Measurements from ENCODE around the gene TNNT2.

The TNNT2 gene

GRCh38 chr1:201397675-201398074, 20.2 kb upstream of the TNNT2 start:
- Histone ChIP-seq H3K4me3 (no peak overlapping the region), H3K36me3 (replicated peaks) (no peaks in the 10 kb centered on the region), H3K27me3 (ENCODE audit: low read depth) (peaks cover 51% of the 10 kb centered on the region), H3K9me3 (no peaks in the 10 kb centered on the region), H3K4me1 (no peaks in the 10 kb centered on the region)
- DNase-seq (ENCODE audit: low spot score in 2 of 2): no peak
- in situ Hi-C loops (cut with MboI; ENCODE audit: low sequenced_read_pairs): no loop called here

- DNase-seq (ENCODE audit: low spot score in 2 of 2): no peak
- Histone ChIP-seq H3K27me3 (ENCODE audit: low read depth) (peaks cover 44% of the 10 kb centered on the region), H3K36me3 (replicated peaks) (no peaks in the 10 kb centered on the region), H3K4me3 (no peak overlapping the region), H3K4me1 (no peaks in the 10 kb centered on the region), H3K9me3 (no peaks in the 10 kb centered on the region)
- in situ Hi-C loops (cut with MboI; ENCODE audit: low sequenced_read_pairs): no loop called here
Measured at GRCh38 chr1:201396861-201397464, 19.5 kb upstream of the TNNT2 start.

- H3K27me3 ChIP-seq (ENCODE audit: low read depth): peaks cover 33% of the 10 kb centered on the region
- in situ Hi-C loops (cut with MboI; ENCODE audit: low sequenced_read_pairs): no loop called here
- H3K9me3 ChIP-seq: no peaks in the 10 kb centered on the region
- no peaks in the 10 kb centered on the region for H3K4me1 ChIP-seq
- no peak for DNase-seq (ENCODE audit: low spot score in 2 of 2)
- H3K36me3 ChIP-seq (replicated peaks): no peaks in the 10 kb centered on the region
- H3K4me3 ChIP-seq: no peak overlapping the region
Measured at GRCh38 chr1:201395936-201396335, 18.5 kb upstream of the TNNT2 start.

GRCh38 chr1:201394591-201394990, 17.1 kb upstream of the TNNT2 start:
- Histone ChIP-seq H3K4me1 (no peaks in the 10 kb centered on the region), H3K4me3 (no peak overlapping the region), H3K9me3 (no peaks in the 10 kb centered on the region), H3K27me3 (ENCODE audit: low read depth) (peaks cover 20% of the 10 kb centered on the region), H3K36me3 (replicated peaks) (no peaks in the 10 kb centered on the region)
- in situ Hi-C loops (cut with MboI; ENCODE audit: low sequenced_read_pairs): no loop called here
- DNase-seq (ENCODE audit: low spot score in 2 of 2): no peak

GRCh38 chr1:201393076-201393475, 15.6 kb upstream of the TNNT2 start:
- Histone ChIP-seq H3K4me3 (no peak overlapping the region), H3K36me3 (replicated peaks) (no peaks in the 10 kb centered on the region), H3K27me3 (ENCODE audit: low read depth) (peaks cover 5% of the 10 kb centered on the region), H3K9me3 (no peaks in the 10 kb centered on the region), H3K4me1 (no peaks in the 10 kb centered on the region)
- no peak for DNase-seq (ENCODE audit: low spot score in 2 of 2)
- in situ Hi-C loops (cut with MboI; ENCODE audit: low sequenced_read_pairs): no loop called here

GRCh38 chr1:201391651-201392511, 14.4 kb upstream of the TNNT2 start:
- Histone ChIP-seq H3K4me1 (no peaks in the 10 kb centered on the region), H3K27me3 (ENCODE audit: low read depth) (peaks cover 5% of the 10 kb centered on the region; the same call in 1 of the 2 replicates), H3K4me3 (no peak overlapping the region), H3K9me3 (no peaks in the 10 kb centered on the region), H3K36me3 (replicated peaks) (no peaks in the 10 kb centered on the region)
- DNase-seq (ENCODE audit: low spot score in 2 of 2): no peak
- in situ Hi-C loops (cut with MboI; ENCODE audit: low sequenced_read_pairs): no loop called here

GRCh38 chr1:201391225-201391624, 13.7 kb upstream of the TNNT2 start:
- DNase-seq (ENCODE audit: low spot score in 2 of 2): no peak
- Histone ChIP-seq H3K4me1 (no peaks in the 10 kb centered on the region), H3K27me3 (ENCODE audit: low read depth) (peaks cover 5% of the 10 kb centered on the region; the same call in 1 of the 2 replicates), H3K9me3 (no peaks in the 10 kb centered on the region), H3K4me3 (no peak overlapping the region), H3K36me3 (replicated peaks) (no peaks in the 10 kb centered on the region)
- in situ Hi-C loops (cut with MboI; ENCODE audit: low sequenced_read_pairs): no loop called here

GRCh38 chr1:201389051-201389450, 11.6 kb upstream of the TNNT2 start:
- Histone ChIP-seq H3K27me3 (ENCODE audit: low read depth) (peaks cover 9% of the 10 kb centered on the region; the same call in 1 of the 2 replicates), H3K4me3 (no peak overlapping the region), H3K36me3 (replicated peaks) (no peaks in the 10 kb centered on the region), H3K4me1 (no peaks in the 10 kb centered on the region), H3K9me3 (no peaks in the 10 kb centered on the region)
- in situ Hi-C loops (cut with MboI; ENCODE audit: low sequenced_read_pairs): no loop called here
- no peak for DNase-seq (ENCODE audit: low spot score in 2 of 2)

GRCh38 chr1:201386208-201386607, 8.7 kb upstream of the TNNT2 start:
- in situ Hi-C loops (cut with MboI; ENCODE audit: low sequenced_read_pairs): no loop called here
- no peak for DNase-seq (ENCODE audit: low spot score in 2 of 2)
- Histone ChIP-seq H3K36me3 (replicated peaks) (no peaks in the 10 kb centered on the region), H3K4me3 (no peak overlapping the region), H3K4me1 (no peaks in the 10 kb centered on the region), H3K9me3 (no peaks in the 10 kb centered on the region), H3K27me3 (ENCODE audit: low read depth) (peaks cover 9% of the 10 kb centered on the region; the same call in 1 of the 2 replicates)

- no peaks in the 10 kb centered on the region for H3K4me1 ChIP-seq
- DNase-seq (ENCODE audit: low spot score in 2 of 2): peak; percentile 45 to 74
- no peaks in the 10 kb centered on the region for H3K9me3 ChIP-seq
- peaks cover 9% of the 10 kb centered on the region; the same call in 1 of the 2 replicates for H3K27me3 ChIP-seq (ENCODE audit: low read depth)
- no peak overlapping the region for H3K4me3 ChIP-seq
- no peaks in the 10 kb centered on the region for H3K36me3 ChIP-seq (replicated peaks)
- in situ Hi-C loops (cut with MboI; ENCODE audit: low sequenced_read_pairs): no loop called here
Measured at GRCh38 chr1:201385299-201385891, 7.9 kb upstream of the TNNT2 start.

GRCh38 chr1:201384406-201384782, 6.9 kb upstream of the TNNT2 start:
- in situ Hi-C loops (cut with MboI; ENCODE audit: low sequenced_read_pairs): no loop called here
- Histone ChIP-seq H3K4me1 (no peaks in the 10 kb centered on the region), H3K27me3 (ENCODE audit: low read depth) (peaks cover 9% of the 10 kb centered on the region; the same call in 1 of the 2 replicates), H3K36me3 (replicated peaks) (no peaks in the 10 kb centered on the region), H3K4me3 (no peak overlapping the region), H3K9me3 (no peaks in the 10 kb centered on the region)
- DNase-seq (ENCODE audit: low spot score in 2 of 2): no peak

- peaks cover 9% of the 10 kb centered on the region; the same call in 1 of the 2 replicates for H3K27me3 ChIP-seq (ENCODE audit: low read depth)
- H3K9me3 ChIP-seq: no peaks in the 10 kb centered on the region
- H3K36me3 ChIP-seq (replicated peaks): no peaks in the 10 kb centered on the region
- in situ Hi-C loops (cut with MboI; ENCODE audit: low sequenced_read_pairs): no loop called here
- H3K4me3 ChIP-seq: no peak overlapping the region
- DNase-seq (ENCODE audit: low spot score in 2 of 2): no peak
- H3K4me1 ChIP-seq: no peaks in the 10 kb centered on the region
Measured at GRCh38 chr1:201383647-201384405, 6.3 kb upstream of the TNNT2 start.

- no peak for DNase-seq (ENCODE audit: low spot score in 2 of 2)
- no peaks in the 10 kb centered on the region for H3K9me3 ChIP-seq
- H3K4me3 ChIP-seq: no peak overlapping the region
- H3K27me3 ChIP-seq (ENCODE audit: low read depth): 0 out of 2 replicates have a peak, but pooled peaks cover 3% of the 10 kb centered on the region
- no peaks in the 10 kb centered on the region for H3K36me3 ChIP-seq (replicated peaks)
- in situ Hi-C loops (cut with MboI; ENCODE audit: low sequenced_read_pairs): no loop called here
- H3K4me1 ChIP-seq: no peaks in the 10 kb centered on the region; the same call in 1 of the 2 replicates
Measured at GRCh38 chr1:201381130-201381529, 3.6 kb upstream of the TNNT2 start.

Measured in HAP-1 (cell line).